CD4-positive, alpha-beta T cell treated with Interleukin-17A for 1 hour (primary cell): Measurements from ENCODE around the gene SRRM5.
"Not testable (repeated sequence)": the region's sequence is repeated elsewhere in the genome, so short reads cannot be mapped to it uniquely, and the experiment has no call there.

ENCODE experiments used
- DNase-seq: peaks from one replicate; pipeline ENCODE4 v3.0.0-alpha.2; 2020

The SRRM5 gene

GRCh38 chr19:43611788-43612187, at the start of gene SRRM5:
TSS of gene SRRM5 (plus strand) at chr19:43612088. CDS start at chr19:43612122, 34 bp downstream.
- no peak for DNase-seq

- DNase-seq: no peak
These were observed 49.6 kb upstream of the SRRM5 start for GRCh38 chr19:43562226-43562697.

- DNase-seq: peak; percentile 94
These were observed 49.1 kb upstream of the SRRM5 start for GRCh38 chr19:43562698-43563241.

GRCh38 chr19:43563816-43564457, 48.0 kb upstream of the SRRM5 start:
- DNase-seq: no peak

GRCh38 chr19:43564800-43565199, 47.1 kb upstream of the SRRM5 start:
- no peak for DNase-seq

- no peak for DNase-seq
These were observed 42.2 kb upstream of the SRRM5 start for GRCh38 chr19:43569657-43570056.

GRCh38 chr19:43570174-43570791, 41.6 kb upstream of the SRRM5 start:
- no peak for DNase-seq

- DNase-seq: no peak
These were observed 39.7 kb upstream of the SRRM5 start for GRCh38 chr19:43572171-43572588.

- no peak for DNase-seq
These were observed 37.3 kb upstream of the SRRM5 start for GRCh38 chr19:43574424-43575155.

- DNase-seq: peak; percentile 99
These were observed 36.5 kb upstream of the SRRM5 start, which contains the start of the genes PINLYP and XRCC1 for GRCh38 chr19:43575156-43575950. TSS of gene PINLYP (plus strand) at chr19:43575801. CDS start at chr19:43577192, 1,391 bp downstream. TSS of gene XRCC1 (minus strand) at chr19:43575527. CDS start at chr19:43575458, 69 bp downstream.

GRCh38 chr19:43575955-43576878, 35.7 kb upstream of the SRRM5 start:
- peak; percentile 22 for DNase-seq

- DNase-seq: no peak
These were observed 33.1 kb upstream of the SRRM5 start for GRCh38 chr19:43578787-43579186.

GRCh38 chr19:43581467-43581866, 30.4 kb upstream of the SRRM5 start:
- no peak for DNase-seq

- no peak for DNase-seq
These were observed 29.4 kb upstream of the SRRM5 start for GRCh38 chr19:43582495-43582894.

GRCh38 chr19:43584484-43584883, 27.4 kb upstream of the SRRM5 start:
- DNase-seq: no peak

- no peak for DNase-seq
These were observed 25.5 kb upstream of the SRRM5 start for GRCh38 chr19:43586346-43586745.

- not testable (repeated sequence) for DNase-seq
These were observed 24.9 kb upstream of the SRRM5 start for GRCh38 chr19:43587029-43587428.

- no peak for DNase-seq
These were observed 22.6 kb upstream of the SRRM5 start for GRCh38 chr19:43589277-43589676.

GRCh38 chr19:43589678-43590077, 22.2 kb upstream of the SRRM5 start:
- DNase-seq: peak; percentile 29

- DNase-seq: no peak
These were observed 19.8 kb upstream of the SRRM5 start for GRCh38 chr19:43591904-43592772.
